ENCODE data around the gene CISD1.
A peak's percentile ranks its signal among the peaks of the same experiment; 100 is the strongest.

The CISD1 gene

DNA sequence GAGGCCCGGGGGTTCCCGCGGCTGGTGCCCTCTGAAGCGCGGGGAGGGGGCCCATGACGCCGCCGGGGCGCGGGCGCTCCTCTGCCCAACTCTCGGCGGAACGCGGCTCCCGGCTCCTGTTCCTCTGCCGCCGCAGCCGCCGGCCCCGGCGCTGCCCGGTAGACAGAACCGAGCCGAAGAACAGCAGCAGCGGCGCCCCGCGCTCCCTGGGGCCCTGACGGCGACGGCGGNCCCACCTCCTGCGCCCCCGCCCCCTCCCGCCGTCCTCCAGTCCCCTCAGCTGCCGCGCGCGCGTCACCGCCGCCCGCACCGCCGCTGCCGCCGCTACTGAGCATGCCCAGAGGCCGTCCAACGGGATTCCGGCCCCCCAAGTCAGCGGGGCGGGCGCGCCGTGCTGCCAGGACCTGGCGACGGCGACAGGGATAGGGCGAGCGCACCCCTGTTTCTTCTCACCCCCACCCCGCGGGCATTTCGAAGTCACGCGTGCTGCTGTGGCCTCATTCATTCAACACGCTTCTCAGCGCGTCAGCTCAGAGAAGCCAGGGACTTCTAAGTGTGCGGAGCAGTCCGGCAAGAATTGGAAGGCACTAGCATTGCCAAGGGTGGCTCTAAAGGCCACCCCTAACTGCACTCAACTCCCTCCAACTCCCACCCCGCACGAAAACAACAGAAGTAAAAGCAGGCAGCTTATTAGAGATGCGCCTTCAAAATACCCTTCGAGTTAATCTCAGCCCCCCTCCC, 1.1 kb upstream of the CISD1 start, which contains the start of gene IPMK:
IPMK (minus strand) TSS at position 182 of the 741 bp plus-strand sequence. CDS start 283 bp downstream, outside the sequence.
- Histone ChIP-seq H2BK5ac (ENCODE audit: low read depth, low read length, poor library complexity, severe bottlenecking) (peak within 1 kb of the TSS; percentile 79), H3K27me3 (ENCODE audit: control insufficient read depth in 1 of 2, insufficient read depth in 1 of 2, low read length in 2 of 2) (no peaks in the 10 kb centered on the region), H3K18ac (ENCODE audit: low read depth in 1 of 2, low read length in 2 of 2) (peak within 1 kb of the TSS; percentile 92 to 99), H3K23ac (ENCODE audit: low read length in 2 of 2) (peak within 1 kb of the TSS; percentile 90 to 100), H2AK5ac (ENCODE audit: low read length, severe bottlenecking) (no peak within 1 kb of the TSS), H3K4me1 (ENCODE audit: control insufficient read depth, insufficient read depth, low read depth, low read length) (peaks cover 2% of the 10 kb centered on the region), H3K9ac (ENCODE audit: low read length) (peak within 1 kb of the TSS; percentile 95), H3K4me2 (ENCODE audit: low read length, poor library complexity, severe bottlenecking) (peak within 1 kb of the TSS; percentile 88), H3K79me1 (replicated peaks; ENCODE audit: low read length, poor library complexity, severe bottlenecking) (no peaks in the 10 kb centered on the region), H2BK120ac (ENCODE audit: low read depth, low read length) (no peak within 1 kb of the TSS), H3K14ac (ENCODE audit: low read length in 2 of 2) (peak within 1 kb of the TSS in 1 of 2 experiments; percentile 50), H3K4ac (ENCODE audit: low read depth in 1 of 2, low read length in 2 of 2) (peak within 1 kb of the TSS; percentile 15 to 97), H2AFZ (ENCODE audit: low read depth, low read length) (peak within 1 kb of the TSS; percentile 95), H2BK12ac (ENCODE audit: low read length in 2 of 2) (peak within 1 kb of the TSS; percentile 0 to 33), H3K36me3 (ENCODE audit: control insufficient read depth in 1 of 2, insufficient read depth in 2 of 2, low read depth in 1 of 2, low read length in 2 of 2) (no peaks in the 10 kb centered on the region), H4K91ac (ENCODE audit: low read length) (peak within 1 kb of the TSS; percentile 96), H3K27ac (ENCODE audit: low read length, poor library complexity, severe bottlenecking) (peak within 1 kb of the TSS; percentile 43), H3K4me3 (ENCODE audit: insufficient read depth in 1 of 2, low read depth in 1 of 2, low read length in 2 of 2) (peak within 1 kb of the TSS; percentile 79 to 92), H3K9me3 (ENCODE audit: control insufficient read depth, low read length) (no peaks in the 10 kb centered on the region), H2BK15ac (ENCODE audit: low read depth, poor library complexity, severe bottlenecking) (peak within 1 kb of the TSS; percentile 96), H4K8ac (ENCODE audit: low read length) (peak within 1 kb of the TSS; percentile 75)
- DNase-seq, result peak; percentile 94
- under 1% methylated on average over 48 of the region's 76 CpGs for WGBS

DNA sequence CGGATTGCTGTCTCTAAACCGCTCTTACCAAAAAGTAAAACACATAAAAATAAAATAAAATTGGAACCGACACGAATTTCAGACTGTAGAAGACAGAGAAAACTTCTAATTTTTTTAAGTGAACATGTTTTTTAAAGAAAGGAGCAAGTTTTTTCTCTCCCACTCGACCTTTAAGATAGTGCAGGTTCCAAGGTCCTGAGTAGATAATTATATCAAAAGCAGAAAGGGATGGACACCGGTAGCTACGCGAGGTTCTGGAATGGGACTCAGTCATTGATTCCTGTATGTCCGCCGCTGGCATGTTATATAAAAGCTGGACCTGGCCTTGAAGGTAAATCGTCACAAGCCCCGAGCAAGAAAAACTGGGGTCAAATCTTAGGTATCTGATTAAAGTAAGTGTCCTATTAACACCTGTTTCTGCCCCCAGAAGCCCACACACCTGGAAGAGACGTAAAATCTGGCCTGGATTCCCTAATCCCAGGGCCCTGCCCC, 462 bp upstream of the CISD1 start:
- Histone ChIP-seq H3K18ac (ENCODE audit: low read depth in 1 of 2, low read length in 2 of 2) (no peak overlapping the region), H3K4me3 (ENCODE audit: insufficient read depth in 1 of 2, low read depth in 1 of 2, low read length in 2 of 2) (peak overlapping the region; percentile 79 to 92), H3K9me3 (ENCODE audit: control insufficient read depth, low read length) (no peaks in the 10 kb centered on the region), H3K27ac (ENCODE audit: low read length, poor library complexity, severe bottlenecking) (peak overlapping the region; percentile 9), H2BK120ac (ENCODE audit: low read depth, low read length) (no peak overlapping the region), H2BK15ac (ENCODE audit: low read depth, poor library complexity, severe bottlenecking) (no peak overlapping the region), H3K4me1 (ENCODE audit: control insufficient read depth, insufficient read depth, low read depth, low read length) (peaks cover 2% of the 10 kb centered on the region), H2AK5ac (ENCODE audit: low read length, severe bottlenecking) (no peak overlapping the region), H4K8ac (ENCODE audit: low read length) (no peak overlapping the region), H3K27me3 (ENCODE audit: control insufficient read depth in 1 of 2, insufficient read depth in 1 of 2, low read length in 2 of 2) (no peaks in the 10 kb centered on the region), H3K4ac (ENCODE audit: low read depth in 1 of 2, low read length in 2 of 2) (no peak overlapping the region), H2AFZ (ENCODE audit: low read depth, low read length) (peak overlapping the region; percentile 44), H3K36me3 (ENCODE audit: control insufficient read depth in 1 of 2, insufficient read depth in 2 of 2, low read depth in 1 of 2, low read length in 2 of 2) (no peaks in the 10 kb centered on the region), H4K91ac (ENCODE audit: low read length) (no peak overlapping the region), H3K14ac (ENCODE audit: low read length in 2 of 2) (no peak overlapping the region), H3K23ac (ENCODE audit: low read length in 2 of 2) (no peak overlapping the region), H3K9ac (ENCODE audit: low read length) (peak overlapping the region; percentile 95), H2BK5ac (ENCODE audit: low read depth, low read length, poor library complexity, severe bottlenecking) (no peak overlapping the region), H3K4me2 (ENCODE audit: low read length, poor library complexity, severe bottlenecking) (peak overlapping the region; percentile 78), H2BK12ac (ENCODE audit: low read length in 2 of 2) (no peak overlapping the region), H3K79me1 (replicated peaks; ENCODE audit: low read length, poor library complexity, severe bottlenecking) (peaks cover 2% of the 10 kb centered on the region)
- 1% methylated on average over 9 of the region's 13 CpGs for WGBS
- DNase-seq, result no peak

DNA sequence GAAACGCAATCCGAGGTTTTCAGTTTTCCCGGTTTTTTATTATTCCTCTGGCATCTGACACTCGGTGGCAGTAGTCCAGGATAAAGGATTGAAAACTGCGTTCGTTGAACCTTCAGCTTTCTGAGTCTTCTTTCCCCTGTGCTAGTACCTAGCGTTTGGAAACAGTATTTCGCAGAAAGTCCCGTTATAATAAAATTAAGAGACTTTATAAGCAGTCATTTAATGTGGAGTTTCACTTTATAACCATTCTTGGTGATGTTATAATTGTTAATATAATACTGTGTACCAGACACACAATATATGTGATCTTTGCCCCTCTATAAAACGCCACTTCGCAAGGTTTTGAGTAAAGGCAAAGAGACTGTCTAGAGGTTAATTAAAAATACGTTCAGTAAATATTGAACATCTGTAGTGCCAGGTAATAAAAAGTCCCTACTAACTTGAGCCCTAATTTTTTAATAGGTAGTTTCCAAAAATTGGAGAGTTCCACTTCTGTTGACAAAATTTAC, 874 bp downstream of the CISD1 start:
- Histone ChIP-seq H2BK12ac (ENCODE audit: low read length in 2 of 2) (no peak overlapping the region), H2BK120ac (ENCODE audit: low read depth, low read length) (no peak overlapping the region), H4K91ac (ENCODE audit: low read length) (no peak overlapping the region), H2AK5ac (ENCODE audit: low read length, severe bottlenecking) (no peak overlapping the region), H3K4me3 (ENCODE audit: insufficient read depth in 1 of 2, low read depth in 1 of 2, low read length in 2 of 2) (peak overlapping the region in 1 of 2 experiments; percentile 92), H3K79me1 (replicated peaks; ENCODE audit: low read length, poor library complexity, severe bottlenecking) (peaks cover 5% of the 10 kb centered on the region), H3K27ac (ENCODE audit: low read length, poor library complexity, severe bottlenecking) (peak overlapping the region; percentile 91), H2AFZ (ENCODE audit: low read depth, low read length) (no peak overlapping the region), H3K27me3 (ENCODE audit: control insufficient read depth in 1 of 2, insufficient read depth in 1 of 2, low read length in 2 of 2) (no peaks in the 10 kb centered on the region), H2BK15ac (ENCODE audit: low read depth, poor library complexity, severe bottlenecking) (no peak overlapping the region), H3K18ac (ENCODE audit: low read depth in 1 of 2, low read length in 2 of 2) (no peak overlapping the region), H3K4me2 (ENCODE audit: low read length, poor library complexity, severe bottlenecking) (peak overlapping the region; percentile 95), H3K36me3 (ENCODE audit: control insufficient read depth in 1 of 2, insufficient read depth in 2 of 2, low read depth in 1 of 2, low read length in 2 of 2) (no peaks in the 10 kb centered on the region), H2BK5ac (ENCODE audit: low read depth, low read length, poor library complexity, severe bottlenecking) (no peak overlapping the region), H3K23ac (ENCODE audit: low read length in 2 of 2) (no peak overlapping the region), H3K4me1 (ENCODE audit: control insufficient read depth, insufficient read depth, low read depth, low read length) (peaks cover 2% of the 10 kb centered on the region), H3K9ac (ENCODE audit: low read length) (peak overlapping the region; percentile 95), H4K8ac (ENCODE audit: low read length) (no peak overlapping the region), H3K9me3 (ENCODE audit: control insufficient read depth, low read length) (no peaks in the 10 kb centered on the region), H3K4ac (ENCODE audit: low read depth in 1 of 2, low read length in 2 of 2) (no peak overlapping the region), H3K14ac (ENCODE audit: low read length in 2 of 2) (no peak overlapping the region)
- no peak for DNase-seq
- WGBS, result 6% methylated on average over 7 of the region's 12 CpGs

DNA sequence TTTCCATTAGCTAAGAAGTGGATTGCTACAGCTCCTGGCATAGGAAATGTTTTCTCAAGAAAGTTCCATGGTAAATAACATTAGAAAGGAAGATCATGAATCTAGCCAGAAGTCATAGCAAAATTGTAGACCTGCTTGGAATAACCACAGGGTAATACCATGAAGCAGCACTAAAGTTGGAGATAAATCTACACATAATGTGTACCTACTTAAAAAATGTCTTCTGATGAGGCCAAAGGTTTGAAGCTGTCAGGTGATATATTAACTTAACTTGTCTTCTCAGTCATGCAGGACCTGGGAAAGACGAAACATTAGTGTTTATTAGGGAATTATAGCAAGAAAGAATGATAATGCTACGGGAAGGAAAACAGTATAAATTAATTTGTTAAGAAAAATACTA, 6.3 kb downstream of the CISD1 start:
- no peak overlapping the region for H2BK15ac ChIP-seq (ENCODE audit: low read depth, poor library complexity, severe bottlenecking)
- no peak overlapping the region for H4K91ac ChIP-seq (ENCODE audit: low read length)
- H4K8ac ChIP-seq (ENCODE audit: low read length), result no peak overlapping the region
- no peak overlapping the region for H3K23ac ChIP-seq (ENCODE audit: low read length in 2 of 2)
- H2AFZ ChIP-seq (ENCODE audit: low read depth, low read length), result no peak overlapping the region
- no peak overlapping the region for H3K4me2 ChIP-seq (ENCODE audit: low read length, poor library complexity, severe bottlenecking)
- H3K18ac ChIP-seq (ENCODE audit: low read depth in 1 of 2, low read length in 2 of 2), result no peak overlapping the region
- H3K4ac ChIP-seq (ENCODE audit: low read depth in 1 of 2, low read length in 2 of 2), result no peak overlapping the region
- DNase-seq, result no peak
- H3K9ac ChIP-seq (ENCODE audit: low read length), result no peak overlapping the region
- H2BK12ac ChIP-seq (ENCODE audit: low read length in 2 of 2), result no peak overlapping the region
- H3K4me1 ChIP-seq (ENCODE audit: control insufficient read depth, insufficient read depth, low read depth, low read length), result no peaks in the 10 kb centered on the region
- no peak overlapping the region for H3K4me3 ChIP-seq (ENCODE audit: insufficient read depth in 1 of 2, low read depth in 1 of 2, low read length in 2 of 2)
- peaks cover 0 to 31% of the 10 kb centered on the region in 2 experiments for H3K36me3 ChIP-seq (ENCODE audit: control insufficient read depth in 1 of 2, insufficient read depth in 2 of 2, low read depth in 1 of 2, low read length in 2 of 2)
- H3K14ac ChIP-seq (ENCODE audit: low read length in 2 of 2), result peak overlapping the region in 1 of 2 experiments; percentile 1
- no peak overlapping the region for H2BK5ac ChIP-seq (ENCODE audit: low read depth, low read length, poor library complexity, severe bottlenecking)
- H2AK5ac ChIP-seq (ENCODE audit: low read length, severe bottlenecking), result no peak overlapping the region
- WGBS, result 69% methylated on average over 2 of the region's 2 CpGs
- H3K27ac ChIP-seq (ENCODE audit: low read length, poor library complexity, severe bottlenecking), result no peak overlapping the region
- no peaks in the 10 kb centered on the region for H3K9me3 ChIP-seq (ENCODE audit: control insufficient read depth, low read length)
- H2BK120ac ChIP-seq (ENCODE audit: low read depth, low read length), result no peak overlapping the region
- H3K79me1 ChIP-seq (replicated peaks; ENCODE audit: low read length, poor library complexity, severe bottlenecking), result peaks cover 16% of the 10 kb centered on the region
- H3K27me3 ChIP-seq (ENCODE audit: control insufficient read depth in 1 of 2, insufficient read depth in 1 of 2, low read length in 2 of 2), result no peaks in the 10 kb centered on the region

Data from mesenchymal stem cell (in vitro differentiated cells and primary cell).